HCT116 (cell line): Measurements from ENCODE around the gene ACOT7. TPM values are rescaled to one million over a fixed set of nuclear protein-coding genes. Genes with fewer than 3 reads are reported as not detected.

Source experiments
- ATAC-seq: fragments of 200-7000 bp; cut with Tn5 transposase; 2 replicates; pipeline ENCODE4 v1.9.1; 2020; ENCODE audit warnings: mild to moderate bottlenecking, moderate library complexity
- BruUV-seq: library from RNA; stranded (reverse); fragments of 400-500 nt; replicated peaks from 2 replicates; lab custom pipeline; 2021; lab: Mats Ljungman, UMichigan
- CTCF ChIA-PET: fragments of 300-600 bp; sonication (Branson Sonifier 250); formaldehyde crosslinking; loops from one replicate; lab custom pipeline; 2021; ENCODE audit warnings: antibody characterized with exemption; lab: Charles Lee
- POLR2A ChIA-PET: fragments of 300-600, 350-600 bp; sonication (Branson Sonifier 250); formaldehyde crosslinking; loops from one replicate; lab custom pipeline; 2021; ENCODE audit warnings: antibody characterized with exemption; lab: Charles Lee
- RAD21 ChIA-PET, 2 experiments: fragments of 300-600 bp; sonication (Branson Sonifier 250); formaldehyde crosslinking; loops; one replicate each; lab custom pipeline; 2023; ENCODE audit warnings: low total read pairs in 2 of 2; ENCODE audit not compliant: uncharacterized antibody in 2 of 2, unreplicated experiment in 2 of 2, low non-redundant PET in 1 of 2; lab: Charles Lee
- DNase-seq: peaks from one replicate; pipeline ENCODE4 v3.0.0-alpha.2; 2010; ENCODE audit warnings: low read depth, low spot score
- H2AFZ ChIP-seq: fragments of 200-600 bp; shearing (Covaris generic), sonication (generic); 2 replicates; pipeline ENCODE4 v1.6.1; 2017; ENCODE audit warnings: low read depth, mixed run types, mixed read lengths, antibody characterized with exemption, low read length; ENCODE audit not compliant: poor library complexity, severe bottlenecking
- H3K27ac ChIP-seq: 2 replicates; pipeline ENCODE4 v1.5.1; 2012; ENCODE audit warnings: low read depth, low read length
- H3K27me3 ChIP-seq: fragments of 200-600 bp; sonication (generic); 2 replicates; pipeline ENCODE4 v1.6.1; 2016; ENCODE audit warnings: mixed run types, low read length, mixed read lengths; ENCODE audit not compliant: insufficient read depth
- H3K36me3 ChIP-seq, 2 experiments: fragments of 200-500 bp in 1 of 2; fragments of 200-600 bp in 1 of 2; sonication (Bioruptor generic) in 1 of 2; sonication (generic) in 1 of 2; 2 replicates each; pipeline versions ENCODE4 v1.5.1 to v1.6.1; 2014 to 2016; ENCODE audit warnings: low read length in 2 of 2, inconsistent platforms in 1 of 2, mixed read lengths in 1 of 2, mixed run types in 1 of 2; ENCODE audit not compliant: insufficient read depth in 2 of 2, control insufficient read depth in 1 of 2
- H3K4me1 ChIP-seq, 2 experiments: fragments of 200-600 bp in 1 of 2; sonication (generic) in 1 of 2; 2 replicates each; pipeline versions ENCODE4 v1.5.1 to v1.6.1; 2012 to 2017; ENCODE audit warnings: low read length in 2 of 2, inconsistent platforms in 1 of 2, mild to moderate bottlenecking in 1 of 2, mixed read lengths in 1 of 2, mixed run types in 1 of 2, moderate library complexity in 1 of 2; ENCODE audit not compliant: insufficient read depth in 2 of 2, control insufficient read depth in 1 of 2
- H3K4me2 ChIP-seq: fragments of 200-600 bp; sonication (generic); 2 replicates; pipeline ENCODE4 v1.6.1; 2017; ENCODE audit warnings: mixed run types, low read length, mixed read lengths
- H3K4me3 ChIP-seq, 2 experiments: fragments of 200-600 bp in 1 of 2; sonication (generic) in 1 of 2; replicated peaks in 1 of 2; 2 replicates each; pipeline ENCODE4 v1.5.1; 2011 to 2016; ENCODE audit warnings: low read length in 2 of 2, control low read depth in 1 of 2, low read depth in 1 of 2, mild to moderate bottlenecking in 1 of 2, mixed read lengths in 1 of 2, mixed run types in 1 of 2
- H3K79me2 ChIP-seq: fragments of 200-600 bp; sonication (generic); 2 replicates; pipeline ENCODE4 v1.6.1; 2017; ENCODE audit warnings: mild to moderate bottlenecking, mixed run types, low read length, moderate library complexity, mixed read lengths; ENCODE audit not compliant: insufficient read depth
- H3K9ac ChIP-seq: fragments of 200-600 bp; sonication (generic); 2 replicates; pipeline ENCODE4 v1.6.1; 2016; ENCODE audit warnings: low read length, mixed read lengths
- H3K9me2 ChIP-seq: fragments of 200-600 bp; sonication (generic), shearing (Covaris generic); 2 replicates; pipeline ENCODE4 v1.6.1; 2017; ENCODE audit warnings: mixed run types, mild to moderate bottlenecking, moderate library complexity; ENCODE audit not compliant: insufficient read depth
- H3K9me3 ChIP-seq, 2 experiments: fragments of 200-500 bp in 1 of 2; fragments of 200-600 bp in 1 of 2; sonication (Bioruptor generic) in 1 of 2; sonication (generic) in 1 of 2; 2 replicates each; pipeline ENCODE4 v1.6.1; 2014 to 2017; ENCODE audit warnings: low read length in 2 of 2, mixed read lengths in 2 of 2, inconsistent platforms in 1 of 2, low read depth in 1 of 2, mild to moderate bottlenecking in 1 of 2, mixed run types in 1 of 2, moderate library complexity in 1 of 2; ENCODE audit not compliant: control insufficient read depth in 1 of 2, insufficient read depth in 1 of 2
- H4K20me1 ChIP-seq: fragments of 200-600 bp; sonication (generic), shearing (Covaris generic); 2 replicates; pipeline ENCODE4 v1.6.1; 2017; ENCODE audit warnings: mixed run types, mild to moderate bottlenecking, moderate library complexity; ENCODE audit not compliant: insufficient read depth
- EGR1 ChIP-seq: IDR thresholded peaks from 2 replicates; pipeline ENCODE4 v1.6.1; 2012; ENCODE audit warnings: low read depth
- ELF1 ChIP-seq: IDR thresholded peaks from 2 replicates; pipeline ENCODE4 v1.6.1; 2012; ENCODE audit warnings: low read depth, borderline replicate concordance
- EZH2 ChIP-seq: fragments of 200-600 bp; sonication (generic); IDR thresholded peaks from 2 replicates; pipeline ENCODE4 v1.6.1; 2017; ENCODE audit warnings: antibody characterized with exemption, mixed run types
- FOSL1 ChIP-seq: IDR thresholded peaks from 2 replicates; pipeline ENCODE4 v1.6.1; 2012; ENCODE audit warnings: low read depth
- SIN3A ChIP-seq: IDR thresholded peaks from 2 replicates; pipeline ENCODE4 v1.6.1; 2012; ENCODE audit warnings: low read depth
- SP1 ChIP-seq: IDR thresholded peaks from 2 replicates; pipeline ENCODE4 v1.6.1; 2012; ENCODE audit warnings: low read depth
- SRF ChIP-seq: IDR thresholded peaks from 2 replicates; pipeline ENCODE4 v1.6.1; 2012; ENCODE audit warnings: low read depth
- TCF7L2 ChIP-seq: IDR thresholded peaks from 2 replicates; pipeline ENCODE4 v1.7.0; 2011; ENCODE audit warnings: borderline replicate concordance, inconsistent platforms; ENCODE audit not compliant: insufficient read depth, insufficient read length; ENCODE audit errors: extremely low read depth
- YY1 ChIP-seq: IDR thresholded peaks from 2 replicates; pipeline ENCODE4 v1.6.1; 2011; ENCODE audit warnings: low read length, low read depth, moderate library complexity, mild to moderate bottlenecking; ENCODE audit not compliant: insufficient replicate concordance; ENCODE audit errors: extremely low read depth
- ZFX ChIP-seq: fragments of 450-650 bp; IDR thresholded peaks from 2 replicates; pipeline ENCODE4 v1.6.1; 2017
- intact Hi-C: fragments of 100-400 bp; cut with micrococcal nuclease; formaldehyde crosslinking; loops from 2 replicates; pipeline ENCODE4 v1.10.0; 2022
- total RNA-seq: library from RNA; stranded (reverse); gene quantifications from one replicate; pipeline ENCODE4 v1.2.1, GENCODE V29; 2021; ENCODE audit not compliant: unreplicated experiment
- TF ChIP-seq, protein P1 (sequence below), 3 experiments: fragments of 200-600 bp in 1 of 3; sonication (generic) in 1 of 3; IDR thresholded peaks in 2 of 3; conservative IDR thresholded peaks in 1 of 3; 2 replicates each; pipeline ENCODE4 v1.5.1; 2012 to 2017; ENCODE audit warnings: low read depth in 2 of 3, low read length in 2 of 3, antibody characterized with exemption in 1 of 3, borderline replicate concordance in 1 of 3, control low read depth in 1 of 3, mild to moderate bottlenecking in 1 of 3, mixed read lengths in 1 of 3, mixed run types in 1 of 3, moderate library complexity in 1 of 3; ENCODE audit not compliant: insufficient read depth in 1 of 3
- TF ChIP-seq, protein P2 (sequence below): IDR thresholded peaks from 2 replicates; pipeline ENCODE4 v1.6.1; 2011; ENCODE audit warnings: mild to moderate bottlenecking, low read length, moderate library complexity; ENCODE audit not compliant: insufficient replicate concordance; ENCODE audit errors: extremely low read depth

The ACOT7 gene
- total RNA-seq, 1 experiment from 2014 or later = 162 TPM

DNA sequence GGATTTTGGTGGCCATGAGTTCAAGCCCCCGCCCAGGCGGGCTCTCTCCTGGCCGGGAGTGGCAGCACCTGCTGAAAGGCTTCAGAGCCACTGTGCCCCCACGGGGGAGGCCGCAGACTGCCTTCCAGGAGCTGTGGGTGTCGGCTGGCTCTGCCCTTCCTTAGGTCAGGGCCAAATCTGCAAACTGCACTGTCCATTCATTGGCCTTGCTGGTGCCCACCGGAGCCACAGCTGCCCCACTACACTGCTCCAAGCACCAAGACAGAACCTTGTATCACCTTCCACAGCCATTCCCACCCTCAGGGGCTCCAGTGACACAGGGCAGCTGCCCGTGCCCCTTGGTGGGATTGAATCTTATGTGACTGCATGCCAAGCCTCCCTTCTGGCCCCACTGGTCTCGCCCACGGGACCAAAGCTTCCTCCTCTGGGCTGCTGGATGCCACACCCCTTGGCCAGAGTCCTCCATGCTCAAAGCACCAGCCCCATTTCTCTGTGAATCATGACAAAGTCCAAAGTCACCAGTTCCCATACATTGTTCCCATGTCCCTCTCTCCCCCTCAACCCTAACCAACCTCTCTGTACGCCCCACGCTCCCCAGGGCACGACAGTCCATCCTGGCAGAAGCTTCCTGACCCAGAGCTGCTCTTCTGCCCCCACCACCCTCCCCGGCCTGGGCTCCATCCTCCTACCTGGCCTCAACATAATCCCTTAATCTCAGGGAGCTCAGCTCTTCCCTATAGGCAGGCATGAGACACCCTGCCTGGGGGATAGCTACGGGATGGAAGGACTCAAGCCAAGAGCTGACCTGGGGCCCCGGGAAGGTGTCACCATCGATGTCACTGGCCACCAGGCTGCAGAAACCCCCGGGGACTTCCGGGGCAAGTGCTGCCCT is 111.8 kb downstream of the ACOT7 start:
- ChIA-PET POLR2A (no interaction called here), CTCF (no interaction called here), RAD21 (no interaction called here)
- Histone ChIP-seq H3K27me3 (no peaks in the 10 kb centered on the region), H3K9me3 (no peaks in the 10 kb centered on the region), H4K20me1 (no peaks in the 10 kb centered on the region), H3K9ac (no peak overlapping the region), H3K4me1 (no peaks in the 10 kb centered on the region), H2AFZ (no peak overlapping the region), H3K4me3 (no peak overlapping the region), H3K9me2 (no peaks in the 10 kb centered on the region), H3K27ac (no peak overlapping the region), H3K4me2 (no peak overlapping the region), H3K79me2 (no peaks in the 10 kb centered on the region), H3K36me3 (no peaks in the 10 kb centered on the region; a peak in 1 of 4 replicates)
- intact Hi-C loops = no loop called here
- DNase-seq (no peak), ATAC-seq (no peak)
- BruUV-seq = no TSS peak
- TF ChIP-seq YY1 (no peak), SIN3A (no peak), ZFX (no peak), ELF1 (no peak), SRF (no peak), SP1 (no peak), EGR1 (no peak), FOSL1 (no peak), TCF7L2 (no peak), EZH2 (no peak)
- TF ChIP-seq, protein P1, sequence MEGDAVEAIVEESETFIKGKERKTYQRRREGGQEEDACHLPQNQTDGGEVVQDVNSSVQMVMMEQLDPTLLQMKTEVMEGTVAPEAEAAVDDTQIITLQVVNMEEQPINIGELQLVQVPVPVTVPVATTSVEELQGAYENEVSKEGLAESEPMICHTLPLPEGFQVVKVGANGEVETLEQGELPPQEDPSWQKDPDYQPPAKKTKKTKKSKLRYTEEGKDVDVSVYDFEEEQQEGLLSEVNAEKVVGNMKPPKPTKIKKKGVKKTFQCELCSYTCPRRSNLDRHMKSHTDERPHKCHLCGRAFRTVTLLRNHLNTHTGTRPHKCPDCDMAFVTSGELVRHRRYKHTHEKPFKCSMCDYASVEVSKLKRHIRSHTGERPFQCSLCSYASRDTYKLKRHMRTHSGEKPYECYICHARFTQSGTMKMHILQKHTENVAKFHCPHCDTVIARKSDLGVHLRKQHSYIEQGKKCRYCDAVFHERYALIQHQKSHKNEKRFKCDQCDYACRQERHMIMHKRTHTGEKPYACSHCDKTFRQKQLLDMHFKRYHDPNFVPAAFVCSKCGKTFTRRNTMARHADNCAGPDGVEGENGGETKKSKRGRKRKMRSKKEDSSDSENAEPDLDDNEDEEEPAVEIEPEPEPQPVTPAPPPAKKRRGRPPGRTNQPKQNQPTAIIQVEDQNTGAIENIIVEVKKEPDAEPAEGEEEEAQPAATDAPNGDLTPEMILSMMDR (IDR thresholded peaks at IDR 0.05 in 2 of 3, conservative IDR thresholded peaks at IDR 0.05 in 1 of 3; ENCODE audit: borderline replicate concordance in 1 of 3, insufficient read depth in 1 of 3, low read depth in 2 of 3, low read length in 2 of 3) = no peak
- TF ChIP-seq, protein P2, sequence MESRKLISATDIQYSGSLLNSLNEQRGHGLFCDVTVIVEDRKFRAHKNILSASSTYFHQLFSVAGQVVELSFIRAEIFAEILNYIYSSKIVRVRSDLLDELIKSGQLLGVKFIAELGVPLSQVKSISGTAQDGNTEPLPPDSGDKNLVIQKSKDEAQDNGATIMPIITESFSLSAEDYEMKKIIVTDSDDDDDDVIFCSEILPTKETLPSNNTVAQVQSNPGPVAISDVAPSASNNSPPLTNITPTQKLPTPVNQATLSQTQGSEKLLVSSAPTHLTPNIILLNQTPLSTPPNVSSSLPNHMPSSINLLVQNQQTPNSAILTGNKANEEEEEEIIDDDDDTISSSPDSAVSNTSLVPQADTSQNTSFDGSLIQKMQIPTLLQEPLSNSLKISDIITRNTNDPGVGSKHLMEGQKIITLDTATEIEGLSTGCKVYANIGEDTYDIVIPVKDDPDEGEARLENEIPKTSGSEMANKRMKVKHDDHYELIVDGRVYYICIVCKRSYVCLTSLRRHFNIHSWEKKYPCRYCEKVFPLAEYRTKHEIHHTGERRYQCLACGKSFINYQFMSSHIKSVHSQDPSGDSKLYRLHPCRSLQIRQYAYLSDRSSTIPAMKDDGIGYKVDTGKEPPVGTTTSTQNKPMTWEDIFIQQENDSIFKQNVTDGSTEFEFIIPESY = no peak
